ENCODE data around the gene ZNF217.
A peak's percentile ranks its signal among the peaks of the same experiment; 100 is the strongest.
"Not testable (repeated sequence)": the region's sequence is repeated elsewhere in the genome, so short reads cannot be mapped to it uniquely, and the experiment has no call there.

Gene ZNF217

DNA sequence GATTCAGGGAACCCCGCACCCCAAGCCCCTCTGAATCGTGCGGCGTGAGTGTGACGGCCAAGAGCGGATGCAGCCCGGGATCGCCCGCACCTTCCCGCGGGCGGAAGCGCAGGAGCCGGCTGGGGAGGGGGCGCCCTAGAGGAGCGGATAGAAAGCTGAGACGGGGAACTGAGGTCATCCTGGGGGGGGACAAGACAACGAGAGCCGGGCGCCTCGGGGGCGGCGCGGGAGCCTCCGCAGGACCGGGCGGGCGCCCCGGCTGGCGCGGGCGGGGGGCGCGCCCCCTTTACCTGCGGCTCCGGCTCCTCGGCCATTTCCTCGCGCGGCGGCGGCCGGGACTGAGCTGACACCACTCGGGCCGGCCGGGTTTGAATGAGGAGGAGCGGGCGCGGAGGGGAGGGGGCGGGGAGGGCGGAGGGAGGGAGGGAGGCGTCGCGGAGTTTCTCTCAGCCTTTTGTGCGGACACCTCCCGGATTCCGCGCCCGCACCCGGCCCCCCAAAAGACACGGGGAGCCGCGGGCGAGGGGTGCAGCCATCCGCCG, at the start of gene ZNF217:
Gene ZNF217 (minus strand): TSS at position 374 of the 542 bp plus-strand sequence. CDS start 11,013 bp downstream, outside the sequence.
- DNase-seq (ENCODE audit: low read depth, low spot score), result peak; percentile 78

DNA sequence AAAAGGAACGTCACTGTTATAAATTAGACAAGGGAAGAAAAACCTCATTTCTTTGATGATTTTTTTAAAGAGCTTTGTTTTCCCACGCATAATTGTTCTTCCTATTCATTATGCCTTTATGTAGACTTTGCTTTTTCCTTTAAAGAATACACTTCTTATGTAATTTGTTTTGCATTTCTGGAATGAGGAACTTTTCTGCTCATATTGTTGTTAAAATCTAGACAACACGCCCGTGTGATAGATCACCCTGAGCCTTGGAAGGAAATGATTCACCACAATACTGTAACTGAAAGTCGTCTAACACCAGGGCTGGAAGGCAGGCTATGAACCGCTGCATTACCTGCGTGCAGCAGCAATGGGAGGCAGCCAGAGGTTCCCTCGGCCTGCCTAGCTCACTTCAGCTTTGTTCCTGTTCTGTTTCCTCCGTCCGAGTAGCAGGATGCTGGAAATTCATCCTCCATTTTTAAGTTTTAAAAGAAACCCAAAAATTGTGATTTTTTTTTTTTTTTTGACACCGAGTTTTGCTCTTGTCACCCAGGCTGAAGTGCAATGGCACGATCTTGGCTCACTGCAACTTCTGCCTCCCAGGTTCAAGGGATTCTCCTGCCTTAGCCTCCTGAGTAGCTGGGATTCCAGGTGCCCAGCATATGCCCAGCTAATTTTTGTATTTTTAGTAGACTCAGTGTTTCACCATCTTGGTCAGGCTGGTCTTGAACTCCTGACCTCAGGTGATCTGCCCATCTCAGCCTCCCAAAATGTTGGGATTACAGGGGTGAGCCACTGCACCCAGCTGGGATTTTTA, 49.6 kb upstream of the ZNF217 start:
- peak; percentile 65 for DNase-seq (ENCODE audit: low read depth, low spot score)

DNA sequence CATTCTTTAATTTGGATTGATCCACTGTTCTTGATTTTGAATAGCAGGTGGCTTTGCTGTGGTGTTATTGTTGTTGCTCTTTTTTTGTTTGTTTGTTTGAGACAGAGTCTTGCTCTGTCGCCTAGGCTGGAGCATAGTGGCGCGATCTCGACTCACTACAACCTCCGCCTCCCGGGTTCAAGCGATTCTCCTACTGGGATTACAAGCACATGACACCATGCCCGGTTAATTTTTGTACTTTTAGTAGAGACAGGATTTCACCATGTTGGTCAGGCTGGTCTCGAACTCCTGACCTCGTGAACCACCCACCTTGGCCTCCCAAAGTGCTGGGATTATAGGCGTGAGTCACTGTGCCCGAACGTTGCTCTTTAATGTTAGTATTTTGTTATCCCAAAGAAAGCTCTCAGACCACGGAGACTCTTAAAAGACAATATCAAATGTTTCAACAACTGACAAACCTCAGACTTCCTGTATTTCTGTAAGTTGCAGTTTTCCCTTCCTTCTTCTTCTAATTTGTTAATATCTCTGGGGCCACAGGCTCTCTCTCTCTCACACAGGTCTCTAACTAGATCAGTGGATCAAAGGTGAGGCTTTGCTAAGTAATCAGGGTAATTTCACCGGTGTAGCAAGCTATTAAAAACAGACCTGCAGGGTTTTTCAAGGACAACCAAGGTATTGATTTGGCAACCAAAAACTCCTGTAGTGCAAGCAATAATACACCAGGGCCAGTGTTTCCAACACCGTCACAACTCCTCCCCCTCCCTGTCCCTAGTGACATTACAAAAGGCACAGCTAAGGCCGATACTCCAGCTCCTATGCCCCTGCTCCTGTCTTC, 48.8 kb upstream of the ZNF217 start:
- peak; percentile 59 for DNase-seq (ENCODE audit: low read depth, low spot score)

DNA sequence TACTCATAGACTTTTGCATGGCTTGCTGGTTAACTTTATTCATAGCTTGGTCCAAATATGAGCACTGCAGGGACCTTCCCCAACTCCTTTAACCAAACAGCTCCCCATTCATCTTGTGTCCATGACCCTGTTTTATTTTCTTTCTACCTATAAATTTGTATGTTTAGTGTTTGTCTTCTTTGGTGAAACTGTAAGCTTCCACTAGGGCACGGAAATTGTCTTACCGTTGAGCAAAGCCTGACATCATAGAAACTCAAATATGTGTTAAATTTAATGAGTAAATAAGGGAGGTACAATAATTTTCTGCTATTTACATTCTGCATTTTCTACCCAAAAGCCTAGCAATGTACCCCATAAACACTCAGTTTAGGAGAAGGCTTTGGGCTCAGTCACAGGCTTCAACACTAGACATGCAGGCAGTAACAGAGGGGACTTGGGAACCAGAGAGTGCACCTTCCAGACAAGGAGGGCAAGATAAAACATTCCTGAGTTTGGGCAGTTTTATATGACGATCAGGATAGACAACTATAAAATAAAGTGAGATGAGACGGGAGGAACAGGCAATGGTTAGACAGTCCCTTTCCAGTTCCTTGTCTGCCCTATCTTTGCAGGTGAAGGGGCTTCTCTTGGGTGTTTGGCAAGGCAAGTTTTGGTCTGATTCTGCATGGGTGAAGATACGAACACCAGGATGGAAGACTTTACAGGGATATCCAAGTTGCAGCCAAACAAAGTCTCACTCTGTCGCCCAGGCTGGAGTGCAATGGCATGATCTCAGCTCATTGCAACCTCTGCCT, 46.2 kb upstream of the ZNF217 start:
- no peak for DNase-seq (ENCODE audit: low read depth, low spot score)

DNA sequence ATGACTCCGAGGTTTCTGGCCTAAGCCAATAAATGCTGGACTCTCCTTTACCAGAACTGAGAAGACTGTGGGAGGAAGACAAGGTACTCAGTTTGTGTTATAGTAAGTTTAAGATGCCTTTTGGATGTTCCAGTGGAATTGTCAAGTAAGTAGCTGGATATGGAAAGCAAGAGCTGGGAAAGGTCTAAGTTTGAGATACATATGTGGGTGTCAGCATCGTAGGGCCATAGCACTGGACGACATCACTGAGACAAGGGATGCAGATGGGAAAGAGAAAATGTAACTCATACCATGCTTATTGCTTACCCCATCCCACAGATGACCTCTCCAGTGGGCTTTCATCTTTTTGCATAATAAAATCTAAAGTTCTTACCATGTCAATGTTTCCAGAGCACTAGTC, 45.5 kb upstream of the ZNF217 start:
- no peak for DNase-seq (ENCODE audit: low read depth, low spot score)

DNA sequence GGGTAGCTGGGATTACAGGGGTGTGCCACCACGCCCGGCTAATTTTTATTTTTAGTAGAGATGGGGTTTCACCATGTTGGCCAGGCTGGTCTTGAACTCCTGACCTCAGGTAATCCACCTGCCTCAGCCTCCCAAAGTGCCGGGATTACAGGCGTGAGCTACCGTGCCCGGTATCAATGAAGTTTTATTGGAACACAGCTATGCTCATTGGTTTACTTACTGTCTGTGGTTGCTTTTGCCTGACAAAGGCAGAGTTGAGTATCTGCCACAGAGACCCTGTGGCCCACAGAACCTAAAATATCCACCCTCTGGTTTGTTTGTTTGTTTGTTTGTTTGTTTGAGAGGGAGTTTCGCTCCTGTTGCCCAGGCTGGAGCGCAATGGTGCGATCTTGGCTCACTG, 43.7 kb upstream of the ZNF217 start:
- DNase-seq (ENCODE audit: low read depth, low spot score), result not testable (repeated sequence)

DNA sequence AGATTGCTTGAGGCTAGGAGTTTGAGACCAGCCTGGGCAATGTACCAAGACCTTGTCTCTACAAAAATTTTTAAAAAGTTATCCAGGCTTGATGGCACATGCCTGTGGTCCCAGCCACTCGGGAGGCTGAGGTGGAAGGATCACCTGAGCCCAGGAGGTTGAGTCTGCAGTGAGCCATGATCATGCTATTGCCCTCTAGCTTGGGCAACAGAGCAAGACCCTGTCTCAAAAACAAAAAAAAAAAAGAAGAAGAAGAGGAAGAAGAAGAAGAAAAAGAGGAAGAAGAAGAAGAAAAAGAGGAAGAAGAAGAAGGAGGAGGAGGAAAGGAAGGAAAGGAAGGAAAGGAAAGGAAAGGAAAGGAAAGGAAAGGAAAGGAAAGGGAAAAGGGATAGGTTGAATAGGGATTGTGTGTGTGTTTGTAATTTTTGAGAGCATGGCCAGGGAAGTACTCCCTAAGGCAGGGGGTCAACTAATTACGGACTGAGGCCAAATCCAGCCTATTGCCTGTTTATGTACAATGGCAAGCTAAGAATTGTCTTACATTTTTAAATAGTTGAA, 43.0 kb upstream of the ZNF217 start:
- DNase-seq (ENCODE audit: low read depth, low spot score), result no peak

DNA sequence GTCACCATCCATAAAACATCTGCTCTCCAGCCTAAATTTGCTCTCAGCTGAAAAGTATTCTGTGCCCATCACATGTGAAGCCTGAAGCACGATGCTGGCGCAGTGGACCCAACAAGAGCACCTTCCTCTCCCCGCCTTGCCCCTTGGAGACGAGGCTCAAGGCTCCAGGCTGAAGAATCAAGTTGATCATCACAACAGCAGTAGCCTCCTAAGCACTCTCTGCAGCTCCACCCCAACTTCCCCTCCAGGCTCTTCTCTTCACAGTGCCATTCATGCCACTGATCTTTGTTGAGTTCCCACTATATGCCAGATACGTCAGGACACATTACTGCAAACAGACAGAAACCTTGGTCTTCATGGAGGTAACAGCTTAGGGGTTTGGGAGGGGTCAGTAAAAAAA, 41.6 kb upstream of the ZNF217 start:
- no peak for DNase-seq (ENCODE audit: low read depth, low spot score)

DNA sequence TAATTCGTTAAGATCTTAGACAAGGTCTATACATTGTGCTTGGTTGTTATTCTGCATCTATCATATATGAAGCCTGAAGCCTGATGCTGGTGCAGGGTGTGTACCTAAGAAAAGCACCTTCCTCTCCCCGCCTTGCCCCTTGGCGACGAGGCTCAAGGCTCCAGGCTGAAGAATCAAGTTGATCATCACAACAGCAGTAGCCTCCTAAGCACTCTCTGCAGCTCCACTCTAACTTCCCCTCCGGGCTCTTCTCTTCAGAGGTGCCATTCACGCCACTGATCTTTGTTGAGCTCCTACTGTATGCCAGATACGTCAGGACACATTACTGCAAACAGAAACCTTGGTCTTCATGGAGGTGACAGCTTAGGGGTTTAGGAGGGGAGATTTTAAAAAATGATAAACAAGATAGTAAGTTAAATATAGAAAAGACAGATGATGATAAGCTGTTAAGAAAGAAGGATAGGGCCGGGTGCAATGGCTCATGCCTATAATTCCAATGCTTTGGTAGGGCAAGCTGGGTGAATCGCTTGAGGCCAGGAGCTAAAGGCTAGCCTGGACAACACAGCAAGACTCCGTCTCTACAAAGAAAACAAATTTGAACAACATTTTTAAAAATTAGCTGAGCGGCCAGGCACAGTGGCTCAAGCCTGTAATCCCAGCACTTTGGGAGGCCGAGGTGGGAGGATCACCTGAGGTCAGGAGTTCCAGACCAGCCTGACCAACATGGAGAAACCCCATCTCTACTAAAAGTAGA, 38.4 kb upstream of the ZNF217 start:
- DNase-seq (ENCODE audit: low read depth, low spot score), result no peak

DNA sequence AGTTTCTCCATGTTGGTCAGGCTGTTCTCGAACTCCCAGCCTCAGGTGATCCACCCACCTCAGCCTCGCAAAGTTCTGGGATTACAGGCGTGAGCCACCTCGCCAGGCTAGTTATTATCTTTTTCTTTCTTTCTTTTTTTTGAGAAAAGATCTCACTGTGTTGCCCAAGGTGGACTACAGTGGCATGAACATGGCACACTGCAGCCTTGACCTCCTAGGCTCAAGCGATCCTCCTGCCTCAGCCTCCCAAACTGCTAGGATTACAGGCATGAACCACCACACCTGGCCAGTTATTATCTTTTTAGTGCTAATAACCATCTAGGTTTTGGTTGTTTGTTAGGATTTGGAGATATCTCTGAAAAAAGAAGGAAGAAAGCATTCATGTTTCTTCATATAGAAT, 35.8 kb upstream of the ZNF217 start:
- no peak for DNase-seq (ENCODE audit: low read depth, low spot score)

DNA sequence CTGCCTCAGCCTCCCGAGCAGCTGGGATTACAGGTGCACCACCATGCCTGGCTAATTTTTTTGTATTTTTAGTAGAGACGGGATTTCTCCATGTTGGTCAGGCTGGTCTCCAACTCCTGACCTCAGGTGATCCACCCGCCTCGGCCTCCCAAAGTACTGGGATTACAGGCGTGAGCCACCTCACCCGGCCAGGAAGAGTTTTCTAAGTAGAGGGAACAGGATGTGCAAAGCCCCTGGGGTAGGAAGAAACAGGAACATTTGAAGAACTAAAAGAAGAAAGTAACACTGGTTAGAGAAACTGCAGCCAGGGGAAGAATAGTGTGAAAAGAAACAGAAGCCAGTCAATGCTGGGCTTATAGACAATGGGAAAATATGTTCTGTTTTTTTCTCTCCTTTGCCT, 35.1 kb upstream of the ZNF217 start:
- not testable (repeated sequence) for DNase-seq (ENCODE audit: low read depth, low spot score)

DNA sequence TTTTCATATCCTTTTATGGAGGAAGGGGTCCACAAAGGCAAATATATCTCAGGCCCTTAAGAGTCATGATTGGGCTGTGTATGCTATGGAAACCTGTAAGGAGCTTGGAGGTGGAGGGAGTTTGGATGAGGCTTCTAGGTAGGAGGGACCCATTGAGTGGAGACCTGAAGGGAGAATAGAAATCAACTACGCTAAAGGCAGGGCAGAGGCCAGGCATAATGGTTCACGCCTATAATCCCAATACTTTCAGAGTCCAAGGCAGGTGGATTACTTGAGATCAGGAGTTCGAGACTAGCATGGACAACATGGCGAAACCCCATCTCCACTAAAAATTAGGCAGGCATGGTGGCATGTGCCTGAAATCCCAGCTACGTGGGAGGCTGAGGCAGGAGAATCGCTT, 34.4 kb upstream of the ZNF217 start:
- no peak for DNase-seq (ENCODE audit: low read depth, low spot score)

DNA sequence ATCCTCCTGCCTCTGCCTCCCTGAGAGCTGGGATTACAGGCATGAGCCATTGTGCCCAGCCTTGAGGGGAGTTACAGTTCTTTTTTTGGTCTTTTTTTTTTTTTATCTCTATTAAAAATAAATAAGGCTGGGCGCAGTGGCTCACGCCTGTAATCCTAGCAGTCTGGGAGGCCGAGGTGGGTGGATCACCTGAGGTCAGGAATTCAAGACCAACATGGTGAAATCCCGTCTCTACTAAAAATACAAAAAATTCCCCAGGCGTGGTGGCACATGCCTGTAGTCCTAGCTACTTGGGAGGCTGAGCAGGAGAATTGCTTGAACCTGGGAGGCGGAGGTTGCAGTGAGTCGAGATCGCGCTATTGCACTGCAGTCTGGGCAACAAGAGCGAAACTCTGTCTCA, 33.4 kb upstream of the ZNF217 start:
- not testable (repeated sequence) for DNase-seq (ENCODE audit: low read depth, low spot score)

DNA sequence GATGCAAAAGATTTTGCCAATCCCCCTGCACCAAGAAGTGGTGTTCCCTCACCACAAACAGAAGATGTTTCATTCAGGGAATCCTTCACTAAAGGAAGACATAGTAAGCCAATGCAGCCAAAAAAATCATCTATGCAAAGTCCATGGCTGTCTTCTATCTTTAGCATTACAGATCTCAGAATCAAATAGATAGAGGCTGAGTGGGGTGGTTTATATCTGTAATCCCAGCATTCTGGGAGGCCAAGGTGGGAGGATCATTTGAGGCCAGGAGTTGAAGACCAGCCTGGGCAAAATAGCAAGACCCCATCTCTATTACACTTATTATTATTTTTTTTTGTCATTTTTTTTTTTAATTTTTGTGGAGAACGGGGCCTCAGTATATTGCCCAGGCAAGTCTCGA, 32.9 kb upstream of the ZNF217 start:
- DNase-seq (ENCODE audit: low read depth, low spot score), result no peak

DNA sequence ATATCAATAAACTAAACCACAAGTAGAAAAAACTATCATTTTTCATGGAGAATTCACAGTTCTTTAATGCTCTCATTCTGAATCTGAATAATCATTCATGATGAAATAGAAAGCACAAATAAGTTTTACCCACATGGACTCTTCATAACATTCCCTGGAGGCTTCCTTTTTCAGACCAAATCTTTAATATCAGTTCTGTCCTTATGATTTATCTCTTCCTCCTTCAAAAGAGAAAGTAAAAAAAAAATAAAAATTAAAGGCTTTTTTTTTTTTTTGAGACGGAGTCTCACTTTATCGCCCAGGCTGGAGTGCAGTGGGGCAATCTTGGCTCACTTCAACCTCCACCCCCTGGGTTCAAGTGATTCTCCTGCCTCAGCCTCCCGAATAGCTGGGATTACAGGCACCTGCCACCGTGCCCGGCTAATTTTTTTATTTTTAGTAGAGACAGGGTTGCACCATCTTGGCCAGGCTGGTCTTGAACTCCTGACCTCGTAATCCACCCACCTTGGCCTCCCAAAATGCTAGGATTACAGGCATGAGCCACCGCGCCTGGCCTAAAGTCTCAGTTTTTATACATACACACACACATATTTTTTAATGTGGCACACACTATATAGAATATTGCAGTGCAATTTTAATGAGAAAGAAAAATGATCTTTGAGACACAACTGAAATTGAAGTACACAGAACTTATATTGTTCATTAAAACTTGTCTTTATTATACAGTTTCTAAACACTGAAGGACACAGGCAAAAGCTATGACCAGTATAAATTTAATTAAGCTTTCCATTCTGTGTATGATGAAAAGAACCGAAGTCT, 31.9 kb upstream of the ZNF217 start:
- DNase-seq (ENCODE audit: low read depth, low spot score), result no peak

DNA sequence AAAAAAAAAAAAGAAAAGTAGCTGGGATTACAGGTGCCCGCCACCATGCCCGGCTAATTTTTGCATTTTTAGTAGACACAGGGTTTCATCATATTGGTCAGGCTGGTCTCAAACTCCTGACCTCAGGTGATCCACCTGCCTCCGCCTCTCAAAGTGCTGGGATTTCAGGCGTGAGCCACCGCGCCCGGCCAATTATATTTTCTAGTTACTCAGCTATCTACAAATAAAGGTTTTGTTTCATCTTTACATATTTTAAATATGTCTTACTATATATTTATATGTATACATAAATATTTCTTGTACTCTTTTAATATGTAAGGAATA, 31.2 kb upstream of the ZNF217 start:
- DNase-seq (ENCODE audit: low read depth, low spot score), result not testable (repeated sequence)

DNA sequence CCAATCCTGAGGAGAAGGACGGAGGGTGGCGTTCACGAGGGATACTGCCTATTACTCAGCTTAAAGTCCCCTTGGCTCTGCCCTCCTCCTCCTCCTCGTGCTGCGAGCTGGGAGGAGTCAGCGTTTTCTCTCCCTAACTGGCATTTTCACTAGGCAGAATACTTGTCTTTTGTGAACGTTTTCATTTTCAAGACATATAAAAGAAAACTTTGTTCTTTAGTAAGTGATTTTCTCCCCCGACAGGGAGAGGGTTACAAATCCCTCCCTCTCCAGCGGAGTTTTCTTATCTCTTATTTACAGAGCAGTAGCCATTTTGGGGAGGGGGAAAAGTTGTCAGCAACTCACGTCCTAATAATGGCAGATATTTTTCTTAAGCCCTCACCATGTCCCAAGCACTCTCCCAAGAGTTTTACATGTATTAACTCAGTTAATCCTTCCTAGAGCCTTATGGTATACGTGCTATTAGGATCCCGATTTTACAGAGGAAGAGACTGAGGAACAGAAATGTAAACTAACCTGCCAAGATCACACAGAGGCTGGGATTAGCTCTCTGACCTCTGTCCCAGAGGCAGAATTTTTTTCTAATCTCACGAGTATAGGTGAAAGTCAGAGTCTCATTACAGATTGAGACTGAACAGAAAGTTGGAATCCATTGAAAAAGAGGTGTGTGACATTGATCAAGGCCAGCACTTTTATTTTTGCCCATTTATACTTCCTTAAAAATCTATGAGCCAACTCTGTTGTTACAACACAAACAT, 30.0 kb upstream of the ZNF217 start:
- peak; percentile 84 for DNase-seq (ENCODE audit: low read depth, low spot score)

DNA sequence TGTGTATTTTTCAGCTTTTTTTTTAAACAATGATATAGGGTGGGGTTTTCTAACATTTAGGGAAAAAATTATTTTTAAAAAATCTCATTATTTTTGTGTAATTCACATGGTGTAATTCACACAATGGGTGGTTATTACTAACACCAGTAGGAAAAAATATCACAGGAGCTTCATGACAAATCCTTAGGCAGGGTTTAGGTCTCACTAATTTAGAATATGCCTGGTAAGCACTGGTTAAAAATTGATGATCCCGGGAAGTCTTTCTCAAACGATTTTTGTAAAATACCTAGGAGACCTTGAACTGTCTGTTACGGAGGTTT, 29.5 kb upstream of the ZNF217 start:
- DNase-seq (ENCODE audit: low read depth, low spot score), result no peak
